Erythroblast (primary cell): ENCODE data around the gene HMOX2.

ENCODE experiments used
- GATA1 ChIP-seq: IDR thresholded peaks from 2 replicates; pipeline ENCODE4 v1.6.1; 2011; ENCODE audit warnings: low read depth, mild to moderate bottlenecking, control low read depth, low read length, moderate library complexity
- POLR2A ChIP-seq: IDR thresholded peaks from 2 replicates; pipeline ENCODE4 v1.6.1; 2011; ENCODE audit warnings: mild to moderate bottlenecking, low read length

DNA sequence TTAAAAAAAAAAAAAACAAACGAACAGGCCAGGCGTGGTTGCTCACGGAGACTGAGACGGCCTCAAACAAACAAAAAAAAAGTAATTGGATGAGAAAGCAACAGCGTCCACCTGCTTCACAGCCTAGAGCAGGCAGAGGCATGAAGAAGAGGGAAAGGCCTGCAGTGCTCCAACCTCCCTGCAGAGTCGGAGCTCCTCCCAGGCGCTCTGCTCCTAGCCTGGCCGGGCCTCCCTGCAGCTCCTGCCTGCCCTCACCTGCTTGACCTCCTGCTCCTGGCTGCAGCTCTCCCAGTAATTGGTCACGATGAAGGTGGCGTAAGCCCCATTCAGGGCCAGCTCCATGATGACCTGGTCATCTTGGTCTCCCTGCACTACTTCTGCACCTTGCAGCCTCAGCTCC, 7.2 kb upstream of the HMOX2 start:
- no peak for TF ChIP-seq POLR2A
- TF ChIP-seq GATA1 = no peak
